ENCODE data around the gene MED15.

The MED15 gene

DNA sequence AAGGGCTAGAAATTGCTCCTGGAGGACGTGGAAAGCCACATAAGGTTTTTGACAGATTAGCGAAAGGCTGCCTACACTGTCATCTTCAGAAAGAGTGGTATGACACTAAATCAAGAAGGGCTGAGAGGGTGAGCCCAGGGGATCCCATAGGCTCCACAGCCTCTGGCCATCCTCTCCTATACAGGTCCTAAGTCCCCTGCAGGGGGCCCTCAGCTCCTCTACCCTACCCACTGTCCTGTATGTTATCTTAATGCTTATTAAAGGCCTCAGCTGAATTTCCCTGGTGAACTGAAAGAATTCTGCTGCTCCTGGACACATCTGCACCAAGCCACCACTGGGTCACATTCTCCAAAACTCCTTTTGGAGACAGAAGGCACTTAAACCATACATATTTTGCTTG is 19.7 kb upstream of the MED15 start:
- TF ChIP-seq CTCF (IDR thresholded peaks at IDR 0.05) (no peak), ZFX (IDR thresholded peaks at IDR 0.05; ENCODE audit: borderline replicate concordance) (no peak)
- H3K27ac ChIP-seq = no peak overlapping the region

DNA sequence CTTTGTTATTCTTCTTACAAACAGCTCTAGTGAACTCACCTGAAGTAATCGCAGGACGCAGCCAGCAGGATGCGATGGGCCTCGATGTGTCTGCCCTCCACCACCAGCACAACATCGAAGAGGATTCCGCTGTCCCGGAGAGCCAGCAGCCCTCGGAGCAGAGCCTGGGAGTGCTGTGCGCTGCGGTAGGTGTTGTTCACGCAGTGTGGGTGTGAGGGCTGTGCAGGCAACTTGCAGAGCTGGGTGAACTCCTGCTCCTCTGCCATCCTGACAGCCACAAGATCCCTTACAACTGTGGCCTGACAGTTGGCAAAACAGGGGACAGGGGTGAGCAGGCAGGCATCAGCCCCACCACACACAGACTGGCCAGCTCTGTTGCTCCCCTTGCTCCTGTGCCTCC is 18.5 kb upstream of the MED15 start:
- no peak overlapping the region for H3K27ac ChIP-seq
- no peak for TF ChIP-seq ZFX (IDR thresholded peaks at IDR 0.05; ENCODE audit: borderline replicate concordance)
- no peak for TF ChIP-seq CTCF (IDR thresholded peaks at IDR 0.05)

DNA sequence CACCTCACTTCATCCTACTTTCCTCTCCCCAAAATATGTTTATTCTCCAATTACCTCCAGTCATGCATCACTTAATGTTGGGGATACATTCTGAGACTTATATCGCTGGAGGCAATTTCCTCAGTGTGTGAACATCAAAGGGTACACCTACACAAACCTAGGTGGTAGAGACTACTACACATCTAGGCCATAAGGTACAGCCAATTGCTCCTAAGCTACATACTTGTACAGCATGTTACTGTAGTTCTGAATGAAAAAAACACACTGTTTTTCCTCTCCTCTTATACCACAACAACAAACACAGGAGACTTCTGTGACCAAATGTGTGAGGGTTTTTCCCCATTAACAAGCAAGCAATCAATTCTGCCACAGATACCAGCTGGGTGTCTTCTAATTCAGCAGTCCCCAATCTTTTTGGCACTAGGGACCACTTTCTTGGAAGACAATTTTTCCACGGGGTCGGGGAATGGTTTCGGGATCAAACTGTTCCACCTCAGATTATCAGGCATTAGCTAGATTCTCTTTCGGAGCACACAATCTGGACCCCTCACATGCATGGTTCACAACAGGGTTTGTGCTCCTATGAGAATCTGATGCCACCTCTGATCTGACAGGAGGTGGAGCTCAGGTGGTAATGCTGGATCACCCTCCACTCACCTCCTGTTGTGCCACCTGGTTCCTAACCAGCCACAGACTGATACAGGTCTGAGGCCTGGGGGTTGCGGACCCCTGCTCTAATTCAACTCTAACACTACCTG is 17.0 kb upstream of the MED15 start:
- no peak for TF ChIP-seq ZFX (IDR thresholded peaks at IDR 0.05; ENCODE audit: borderline replicate concordance)
- no peak for TF ChIP-seq CTCF (IDR thresholded peaks at IDR 0.05)

GRCh38 chr22:20490941-20491307 is 16.5 kb upstream of the MED15 start:
- no peak for TF ChIP-seq ZFX (IDR thresholded peaks at IDR 0.05; ENCODE audit: borderline replicate concordance)
- no peak for TF ChIP-seq CTCF (IDR thresholded peaks at IDR 0.05)
- no peak overlapping the region for H3K27ac ChIP-seq

More for the DNA sequence above, 17.0 kb upstream of the MED15 start:
- no peak overlapping the region for H3K27ac ChIP-seq

DNA sequence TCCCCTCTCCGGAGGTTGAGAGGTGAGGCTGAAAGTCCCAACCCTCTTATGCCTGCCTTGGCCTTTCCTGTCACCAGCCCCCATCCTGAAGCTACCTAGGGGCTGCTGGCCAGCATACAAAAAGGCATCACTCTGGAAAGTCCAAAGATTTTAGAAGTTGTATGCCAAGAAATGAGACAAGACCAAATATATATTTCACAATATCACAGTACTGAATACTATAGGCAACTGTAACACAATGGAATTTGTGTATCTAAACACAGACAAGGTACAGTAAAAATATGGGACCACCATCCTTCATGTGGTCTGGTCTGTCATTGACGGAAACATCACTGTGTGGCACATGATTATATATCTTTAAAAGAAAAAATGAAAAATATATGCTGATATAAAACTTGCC is 16.1 kb upstream of the MED15 start:
- H3K27ac ChIP-seq = no peak overlapping the region
- TF ChIP-seq CTCF (IDR thresholded peaks at IDR 0.05) (no peak), ZFX (IDR thresholded peaks at IDR 0.05; ENCODE audit: borderline replicate concordance) (no peak)

DNA sequence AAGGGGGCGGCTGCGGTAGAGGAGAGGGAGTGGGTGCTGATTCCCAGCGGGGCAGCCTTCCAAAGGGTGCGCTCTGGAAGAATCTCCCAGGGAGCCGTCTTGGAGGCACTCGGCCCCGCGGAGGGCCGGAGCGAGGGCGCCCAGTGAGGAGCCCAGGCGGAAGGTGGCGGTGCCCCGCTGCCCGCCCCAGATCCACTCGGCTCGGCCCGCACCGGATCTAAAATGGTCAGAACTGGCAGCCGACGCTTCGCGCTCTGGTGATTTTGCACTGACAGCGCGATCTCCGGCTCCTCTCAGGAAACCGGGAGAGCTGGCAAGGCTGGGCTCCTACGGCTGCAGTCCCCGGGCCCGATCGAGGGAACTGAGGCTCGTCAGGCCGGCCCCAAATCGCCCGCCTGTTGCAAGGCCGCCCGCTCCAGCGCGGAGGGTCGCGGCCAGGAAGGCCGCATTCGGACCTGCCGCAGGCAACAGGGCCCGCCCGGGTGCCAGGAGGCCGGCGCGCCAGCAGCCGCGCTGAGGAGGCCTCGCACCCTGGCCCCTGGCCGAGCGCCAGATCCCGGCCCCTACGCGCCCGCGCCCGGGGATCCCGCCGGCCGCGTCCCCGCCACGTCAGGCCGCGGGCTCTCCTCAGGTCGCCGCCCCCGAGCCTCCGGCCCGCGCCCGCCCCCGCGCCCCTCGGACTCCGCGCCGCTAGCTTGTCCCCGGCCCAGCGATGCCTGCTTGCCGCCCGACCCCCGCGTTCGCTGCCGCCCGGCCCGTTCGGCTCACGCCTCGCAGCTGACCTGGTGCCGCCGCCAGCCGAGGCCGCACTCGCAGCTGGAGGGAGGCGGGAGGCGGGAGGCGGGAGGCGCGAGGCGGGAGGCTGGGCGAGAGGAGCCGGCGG is 12.2 kb upstream of the MED15 start, which contains the start of gene KLHL22:
Gene KLHL22 (minus strand): TSS at position 818 of the 883 bp plus-strand sequence. CDS start 6,584 bp downstream, outside the sequence.
- peak within 1 kb of the TSS; percentile 93 for H3K27ac ChIP-seq

More for the DNA sequence above, 12.2 kb upstream of the MED15 start, which contains the start of gene KLHL22:
- no peak for TF ChIP-seq ZFX (IDR thresholded peaks at IDR 0.05; ENCODE audit: borderline replicate concordance)
- no peak for TF ChIP-seq CTCF (IDR thresholded peaks at IDR 0.05)

Measured in 22Rv1 (cell line).